Stimulated activated CD4-positive, alpha-beta T cell treated with anti-CD3 and anti-CD28 coated beads, Interleukin-15, amount 100 ng/mL, for 1 hour (primary cell): ENCODE results near the gene GTF2H4.

ENCODE experiments used
- DNase-seq, 2 donors: peaks; one replicate each; pipeline ENCODE4 v3.0.0-alpha.2; 2020; ENCODE audit warnings: low read depth in 1 of 2, low spot score in 1 of 2

GTF2H4 gene

GRCh38 chr6:30954631-30955366, 46.8 kb downstream of the GTF2H4 start:
- no peak for DNase-seq

- peak; percentile 32 to 73 for DNase-seq
Observed at GRCh38 chr6:30955367-30956042, 47.5 kb downstream of the GTF2H4 start.

GRCh38 chr6:30957716-30958115, 49.7 kb downstream of the GTF2H4 start:
- DNase-seq, result no peak

GRCh38 chr6:30960907-30961673, 53.1 kb downstream of the GTF2H4 start:
- DNase-seq, result no peak

- DNase-seq, result no peak
Observed at GRCh38 chr6:30962716-30963115, 54.7 kb downstream of the GTF2H4 start.

- DNase-seq, result no peak
Observed at GRCh38 chr6:30963641-30964040, 55.6 kb downstream of the GTF2H4 start.
